ENCODE results near the gene LIN37. TPM values are rescaled to one million over a fixed set of nuclear protein-coding genes. Genes with fewer than 3 reads are reported as not detected.
"Not testable (repeated sequence)": the region's sequence is repeated elsewhere in the genome, so short reads cannot be mapped to it uniquely, and the experiment has no call there.

Gene LIN37
- total RNA-seq, 1 donor from 2014 or later, result 5.5 TPM

GRCh38 chr19:35789195-35789977, 41.0 kb downstream of the LIN37 start:
- no peak for DNase-seq (ENCODE audit: low read depth, low spot score)

GRCh38 chr19:35789978-35790944, 41.9 kb downstream of the LIN37 start:
- no peak for DNase-seq (ENCODE audit: low read depth, low spot score)

- DNase-seq (ENCODE audit: low read depth, low spot score), result no peak
Observed at GRCh38 chr19:35790981-35791813, 42.8 kb downstream of the LIN37 start.

DNA sequence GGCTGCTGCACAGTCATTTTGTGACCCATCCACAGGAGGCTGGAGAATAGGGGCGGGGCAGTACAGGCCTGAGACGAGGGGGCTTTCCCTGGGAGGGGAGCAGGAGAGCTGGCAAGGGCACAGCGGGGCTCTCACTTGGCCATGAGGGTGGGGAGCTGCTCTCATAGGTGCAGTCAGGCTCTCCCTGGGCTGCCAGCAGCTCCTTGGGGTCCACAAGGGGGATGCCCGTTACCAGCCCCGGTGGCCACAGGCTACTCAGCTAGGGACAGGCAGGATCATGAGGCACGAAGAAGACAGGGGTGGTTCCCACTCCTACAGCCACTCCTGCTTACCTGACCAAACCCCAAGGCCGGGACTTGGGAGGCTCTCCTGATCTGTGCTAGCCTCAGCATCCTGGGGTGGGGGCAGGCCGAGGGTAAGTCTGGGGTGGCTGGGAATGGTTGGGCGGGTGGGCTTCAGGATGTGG, 43.5 kb downstream of the LIN37 start:
- no peak for DNase-seq (ENCODE audit: low read depth, low spot score)

DNA sequence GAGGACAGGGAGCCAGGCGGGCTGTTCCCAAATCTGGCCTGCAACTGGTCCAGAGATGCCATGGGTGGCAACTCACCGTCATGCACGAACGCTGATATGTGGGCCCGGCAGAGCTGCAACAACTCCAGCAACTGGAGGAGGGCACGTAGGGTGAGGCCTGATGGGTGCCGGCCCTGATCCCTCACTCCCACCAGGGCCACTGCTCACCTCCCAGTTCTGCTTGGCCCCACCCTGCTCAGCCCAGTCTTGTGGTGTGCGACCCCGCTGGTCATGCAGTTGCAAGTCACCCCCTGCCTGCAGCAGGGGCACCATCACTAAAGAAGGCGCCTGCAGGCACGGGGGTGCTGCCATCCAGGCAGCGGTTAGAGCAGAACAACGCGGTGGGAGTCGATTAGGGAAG, 43.9 kb downstream of the LIN37 start:
- no peak for DNase-seq (ENCODE audit: low read depth, low spot score)

DNA sequence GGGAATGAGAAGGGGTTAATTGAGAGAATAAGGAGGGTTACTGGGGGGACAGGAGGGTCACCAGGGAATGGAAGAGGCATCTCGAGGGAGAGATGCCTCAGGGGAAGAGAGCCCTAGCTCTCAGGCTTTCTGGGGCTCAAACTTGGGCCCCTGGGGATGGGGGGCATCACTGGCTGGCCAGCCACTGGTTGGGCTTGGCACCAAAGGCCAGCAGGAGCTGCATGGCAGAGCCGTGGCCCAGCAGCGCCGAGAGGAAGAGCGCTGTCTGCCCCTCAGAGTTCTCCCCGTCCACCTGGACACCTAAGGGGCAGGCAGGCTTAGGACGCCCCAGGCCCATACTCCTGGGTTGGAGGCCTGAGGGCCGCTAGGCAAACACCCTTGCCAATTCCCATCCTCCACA, 44.5 kb downstream of the LIN37 start:
- DNase-seq (ENCODE audit: low read depth, low spot score), result no peak

- no peak for DNase-seq (ENCODE audit: low read depth, low spot score)
Observed at GRCh38 chr19:35793381-35794165, 45.2 kb downstream of the LIN37 start.

- DNase-seq (ENCODE audit: low read depth, low spot score), result not testable (repeated sequence)
Observed at GRCh38 chr19:35795564-35795963, 47.2 kb downstream of the LIN37 start.

DNA sequence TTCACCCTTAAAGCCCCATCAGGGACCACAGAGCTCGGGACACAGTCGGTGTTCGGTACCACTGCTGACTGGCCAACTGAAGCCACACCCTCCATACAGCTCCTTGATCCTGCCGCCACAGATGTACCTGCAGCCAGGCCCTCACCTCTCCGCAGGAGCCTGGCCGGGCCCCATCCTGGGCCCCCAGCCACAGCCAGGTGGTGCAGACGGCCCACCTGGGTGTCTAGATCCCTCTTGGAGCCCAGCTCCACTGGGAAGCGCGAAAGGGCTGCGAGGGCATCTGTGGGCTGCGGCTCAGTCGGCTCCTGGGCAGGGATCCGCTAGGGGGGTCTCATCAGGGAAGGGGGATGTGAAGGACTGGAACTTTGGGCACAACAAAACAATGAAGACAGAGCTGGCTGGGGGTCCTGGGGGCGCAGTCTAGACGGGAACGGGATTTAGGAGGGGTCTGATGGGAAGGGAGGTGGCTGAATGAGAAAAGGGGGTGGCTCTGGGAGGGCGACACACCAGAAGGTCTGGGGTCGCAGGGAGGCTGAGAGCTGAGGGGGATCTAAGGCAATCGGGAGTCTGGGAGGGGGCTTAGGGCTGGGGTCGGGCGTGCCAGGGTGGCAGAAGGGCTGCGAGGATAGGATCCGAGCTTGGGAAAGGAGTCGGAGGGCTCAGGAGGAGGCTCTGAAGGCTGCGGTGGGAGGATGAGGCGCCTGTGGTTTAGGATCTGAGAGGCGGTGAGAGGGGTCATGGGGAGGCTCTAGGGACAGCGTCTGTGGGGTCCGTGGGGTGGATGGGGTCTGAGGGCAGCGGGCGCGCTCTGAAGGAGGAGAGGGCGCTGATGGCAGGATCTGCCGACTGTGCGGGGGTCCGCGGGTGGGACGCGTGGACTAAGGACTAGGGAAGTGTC, 48.5 kb downstream of the LIN37 start:
- DNase-seq (ENCODE audit: low read depth, low spot score), result no peak

- no peak for DNase-seq (ENCODE audit: low read depth, low spot score)
Observed at GRCh38 chr19:35797663-35798062, 49.3 kb downstream of the LIN37 start.

DNA sequence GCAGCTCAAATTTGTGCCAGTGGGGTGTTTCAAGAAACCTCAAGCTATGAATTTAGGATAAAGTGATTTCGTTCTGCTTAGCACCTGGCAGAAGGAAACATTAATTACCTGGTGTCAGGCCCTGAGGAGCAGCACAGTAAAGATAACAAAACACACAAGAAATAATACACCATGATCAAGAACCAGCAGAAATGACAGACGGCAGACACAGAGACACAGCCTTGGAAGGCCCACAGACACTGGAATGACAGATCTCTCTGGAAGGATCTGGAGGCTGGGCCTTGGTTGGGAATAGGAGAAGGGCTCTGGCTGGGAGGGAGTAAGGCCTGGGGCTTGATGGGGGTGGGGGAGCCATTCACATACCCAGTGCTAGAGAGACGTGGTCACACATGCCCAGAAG, 53.5 kb downstream of the LIN37 start:
- DNase-seq (ENCODE audit: low read depth, low spot score), result no peak

Other genes with a start within 250 kb of the LIN37 start
- not detected in 2 replicates for gene DMKN, start 234.9 kb upstream of the LIN37 start, total RNA-seq
- not detected in 2 replicates for gene SBSN, start 220.3 kb upstream of the LIN37 start, total RNA-seq
- not detected in 2 replicates for gene GAPDHS, start 215.1 kb upstream of the LIN37 start, total RNA-seq
- 74.1 and 78.8 TPM in 2 replicates for gene TMEM147, start 202.9 kb upstream of the LIN37 start, total RNA-seq
- not detected in 2 replicates for gene ATP4A, start 184.9 kb upstream of the LIN37 start, total RNA-seq
- gene PMIS2, start 162.4 kb upstream of the LIN37 start, total RNA-seq, result not detected in 2 replicates
- 9.1 and 9.4 TPM in 2 replicates for gene HAUS5, start 135.8 kb upstream of the LIN37 start, total RNA-seq
- 48.2 and 51.7 TPM in 2 replicates for gene RBM42, start 119.5 kb upstream of the LIN37 start, total RNA-seq
- 0.11 and 0.46 TPM in 2 replicates for gene ETV2, start 106.8 kb upstream of the LIN37 start, total RNA-seq
- gene COX6B1, start 100.3 kb upstream of the LIN37 start, total RNA-seq, result 181 and 348 TPM in 2 replicates
- not detected in 2 replicates for gene UPK1A, start 82.1 kb upstream of the LIN37 start, total RNA-seq
- not detected in 2 replicates for gene ZBTB32, start 44.0 kb upstream of the LIN37 start, total RNA-seq
- gene KMT2B, start 30.6 kb upstream of the LIN37 start, total RNA-seq, result 4.4 and 5.4 TPM in 2 replicates
- 1.2 and 1.8 TPM in 2 replicates for gene IGFLR1, start 6.1 kb upstream of the LIN37 start, total RNA-seq
- 2.0 and 3.9 TPM in 2 replicates for gene U2AF1L4, start 3.2 kb upstream of the LIN37 start, total RNA-seq
- 16.3 and 17.7 TPM in 2 replicates for gene PSENEN, start 2.9 kb upstream of the LIN37 start, total RNA-seq
- 0.20 and 0.67 TPM in 2 replicates for gene HSPB6, start 8.5 kb downstream of the LIN37 start, total RNA-seq
- gene PROSER3, start 9.6 kb downstream of the LIN37 start, total RNA-seq, result 3.3 and 3.8 TPM in 2 replicates
- gene ARHGAP33, start 27.0 kb downstream of the LIN37 start, total RNA-seq, result 2.6 and 2.7 TPM in 2 replicates
- not detected in 2 replicates for gene PRODH2, start 64.3 kb downstream of the LIN37 start, total RNA-seq
- gene NPHS1, start 103.9 kb downstream of the LIN37 start, total RNA-seq, result not detected in 2 replicates
- 0.04 TPM in 1 of 2 replicates, not detected in the other for gene KIRREL2, start 108.3 kb downstream of the LIN37 start, total RNA-seq
- gene APLP1, start 120.0 kb downstream of the LIN37 start, total RNA-seq, result 2.4 and 4.0 TPM in 2 replicates
- 2.0 and 3.4 TPM in 2 replicates for gene NFKBID, start 152.0 kb downstream of the LIN37 start, total RNA-seq
- not detected in 2 replicates for gene HCST, start 154.0 kb downstream of the LIN37 start, total RNA-seq
- gene TYROBP, start 159.7 kb downstream of the LIN37 start, total RNA-seq, result not detected in 2 replicates
- 2.6 and 3.0 TPM in 2 replicates for gene LRFN3, start 187.8 kb downstream of the LIN37 start, total RNA-seq
- 7.4 and 11.3 TPM in 2 replicates for gene SDHAF1, start 246.6 kb downstream of the LIN37 start, total RNA-seq

Measured in pulmonary artery endothelial cell (primary cell).